Activated CD4-positive, alpha-beta T cell treated with anti-CD3 and anti-CD28 coated beads for 48 hours (primary cell): ENCODE measurements around the gene PLPPR4.
"Not testable (repeated sequence)": the region's sequence is repeated elsewhere in the genome, so short reads cannot be mapped to it uniquely, and the experiment has no call there.

Experiments used
- DNase-seq: peaks from one replicate; pipeline ENCODE4 v3.0.0-alpha.2; 2020

The PLPPR4 gene, protein sequence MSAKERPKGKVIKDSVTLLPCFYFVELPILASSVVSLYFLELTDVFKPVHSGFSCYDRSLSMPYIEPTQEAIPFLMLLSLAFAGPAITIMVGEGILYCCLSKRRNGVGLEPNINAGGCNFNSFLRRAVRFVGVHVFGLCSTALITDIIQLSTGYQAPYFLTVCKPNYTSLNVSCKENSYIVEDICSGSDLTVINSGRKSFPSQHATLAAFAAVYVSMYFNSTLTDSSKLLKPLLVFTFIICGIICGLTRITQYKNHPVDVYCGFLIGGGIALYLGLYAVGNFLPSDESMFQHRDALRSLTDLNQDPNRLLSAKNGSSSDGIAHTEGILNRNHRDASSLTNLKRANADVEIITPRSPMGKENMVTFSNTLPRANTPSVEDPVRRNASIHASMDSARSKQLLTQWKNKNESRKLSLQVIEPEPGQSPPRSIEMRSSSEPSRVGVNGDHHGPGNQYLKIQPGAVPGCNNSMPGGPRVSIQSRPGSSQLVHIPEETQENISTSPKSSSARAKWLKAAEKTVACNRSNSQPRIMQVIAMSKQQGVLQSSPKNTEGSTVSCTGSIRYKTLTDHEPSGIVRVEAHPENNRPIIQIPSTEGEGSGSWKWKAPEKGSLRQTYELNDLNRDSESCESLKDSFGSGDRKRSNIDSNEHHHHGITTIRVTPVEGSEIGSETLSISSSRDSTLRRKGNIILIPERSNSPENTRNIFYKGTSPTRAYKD

GRCh38 chr1:99264201-99265021 is at the start of gene PLPPR4:
Gene PLPPR4 (plus strand): TSS chr1:99264492. CDS start chr1:99264594, 102 bp downstream.
- DNase-seq = peak; percentile 25

- DNase-seq = no peak
Measured at GRCh38 chr1:99216956-99217355, 47.3 kb upstream of the PLPPR4 start.

GRCh38 chr1:99217599-99217998 is 46.7 kb upstream of the PLPPR4 start:
- no peak for DNase-seq

DNA sequence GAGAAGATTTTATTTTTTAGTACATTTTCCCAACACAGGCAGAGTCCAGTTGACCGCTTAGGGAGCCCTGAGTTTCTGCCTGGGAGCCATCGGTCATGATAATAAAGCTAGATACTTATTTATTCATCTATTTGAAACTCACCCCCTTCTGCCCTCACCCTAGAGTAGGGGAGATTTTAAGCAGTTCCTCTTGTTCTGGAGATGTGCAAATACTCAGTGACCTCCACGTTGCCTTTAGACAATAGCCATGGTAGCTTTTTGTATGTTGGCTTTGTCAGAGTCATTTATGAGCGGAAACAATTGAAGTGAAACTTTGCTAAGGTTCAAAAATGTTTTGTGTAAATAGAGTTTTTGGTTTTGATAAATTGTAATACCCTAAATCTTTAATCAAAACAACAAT is 45.7 kb upstream of the PLPPR4 start:
- DNase-seq = no peak

DNA sequence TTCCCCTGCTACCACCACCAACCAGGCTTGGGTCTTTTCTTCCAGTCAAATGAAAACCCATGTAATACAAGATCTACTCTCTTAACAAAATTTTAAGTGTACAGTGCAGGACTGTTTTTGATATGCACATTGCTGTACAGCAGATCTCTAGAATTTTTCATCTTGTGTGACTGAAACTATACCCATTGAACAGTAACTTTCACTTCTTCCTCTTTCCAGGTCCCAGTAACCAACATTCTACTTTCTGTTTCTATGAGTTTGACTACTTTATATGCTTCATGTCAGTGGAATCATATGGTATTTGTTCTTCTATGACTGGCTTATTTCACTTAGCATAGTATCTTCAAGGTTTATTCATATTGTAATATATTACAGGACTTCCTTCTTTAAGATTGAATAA is 45.3 kb upstream of the PLPPR4 start:
- no peak for DNase-seq

DNA sequence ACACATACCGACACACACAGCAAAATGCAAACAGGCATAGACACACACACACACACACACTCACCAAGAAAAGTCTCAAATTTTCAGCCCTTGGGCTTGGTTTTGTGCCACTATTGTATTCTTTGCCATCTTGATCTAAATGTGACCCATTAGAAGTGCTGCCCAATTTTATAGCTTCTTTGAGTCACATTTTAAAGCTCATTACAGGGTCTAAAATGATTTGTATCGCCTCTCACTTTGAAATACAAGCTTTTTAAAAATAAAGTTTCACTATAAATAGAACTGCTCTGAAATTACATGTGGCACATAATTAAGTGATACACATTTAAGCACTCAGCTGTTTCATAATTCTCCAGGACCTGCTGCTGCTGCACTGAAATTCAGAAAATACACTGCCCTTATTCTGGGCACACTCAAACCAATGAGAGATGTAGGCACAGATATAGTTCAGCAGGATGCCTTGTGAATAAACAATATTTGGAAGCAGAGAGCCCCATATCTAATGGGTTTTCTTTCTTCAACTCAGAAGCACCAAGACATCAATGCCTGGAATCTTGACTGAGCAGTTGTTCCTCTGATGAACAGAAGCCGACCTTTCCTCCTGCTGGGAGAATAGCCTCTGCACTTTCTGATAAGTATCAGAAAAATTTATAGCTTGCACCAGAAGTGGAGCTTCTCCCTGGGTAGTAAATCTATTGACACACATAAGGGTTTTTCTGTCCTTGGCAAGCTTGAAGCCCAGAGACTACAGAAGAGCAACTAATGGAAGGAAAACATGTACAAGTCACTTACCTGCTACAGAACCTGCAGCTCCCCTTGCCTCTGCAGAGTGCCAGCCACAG is 37.0 kb upstream of the PLPPR4 start:
- DNase-seq = no peak

DNA sequence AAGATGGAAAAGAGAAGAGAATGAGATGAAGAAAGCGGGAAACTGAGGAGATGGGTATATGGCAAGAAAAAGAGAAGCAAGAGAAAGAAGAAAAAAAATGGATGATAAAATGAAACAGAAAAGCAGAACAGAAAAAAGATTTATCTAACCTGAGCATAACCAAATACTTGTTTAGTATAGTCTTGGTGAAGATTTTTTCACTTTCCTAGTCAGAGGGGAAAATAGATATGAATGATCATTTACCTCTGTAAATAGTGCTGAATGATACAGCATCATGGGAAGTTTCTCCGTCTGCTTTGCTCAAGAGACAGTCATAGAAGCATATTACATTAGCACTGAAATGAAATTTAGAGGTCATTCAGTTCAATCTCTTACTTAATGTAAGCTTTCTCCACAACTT is 36.1 kb upstream of the PLPPR4 start:
- DNase-seq = no peak

DNA sequence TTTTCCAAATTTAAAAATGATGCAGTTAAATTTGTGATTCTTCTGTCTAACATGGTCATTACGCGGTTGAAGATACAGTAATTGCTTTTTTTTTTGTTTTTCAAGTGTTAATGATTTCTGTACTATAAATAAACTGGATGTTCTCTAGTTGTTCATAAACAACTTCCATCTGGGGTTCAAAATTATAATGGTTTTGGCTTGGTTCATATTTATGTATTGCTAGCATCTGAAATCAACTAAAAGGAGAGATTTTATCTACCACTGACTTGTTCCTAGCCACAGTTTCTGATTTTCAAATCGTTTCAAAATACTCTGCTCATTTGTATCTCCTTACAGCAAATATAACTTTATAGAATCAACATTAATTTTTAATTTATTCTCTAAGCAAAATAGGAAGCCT is 35.2 kb upstream of the PLPPR4 start:
- no peak for DNase-seq

DNA sequence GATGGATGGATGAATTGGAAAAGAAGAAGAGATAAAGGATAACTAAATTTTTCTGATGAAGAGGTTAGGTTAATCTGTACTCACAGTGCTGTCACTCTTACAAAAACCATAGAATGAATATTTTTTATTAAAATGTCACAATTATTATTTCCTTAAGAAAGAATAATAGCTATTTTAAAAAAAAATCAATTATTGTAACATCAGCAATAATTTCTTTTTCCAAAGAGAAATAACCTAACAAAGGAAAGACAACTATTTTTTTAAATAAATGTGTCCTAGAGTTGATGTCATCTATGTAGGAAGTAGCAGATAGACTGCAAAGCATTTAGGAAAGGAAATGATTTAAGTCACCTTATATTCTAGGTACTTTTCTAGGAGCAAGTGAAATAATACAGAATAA is 33.6 kb upstream of the PLPPR4 start:
- no peak for DNase-seq

GRCh38 chr1:99232172-99232571 is 32.1 kb upstream of the PLPPR4 start:
- DNase-seq = no peak

- no peak for DNase-seq
Measured at GRCh38 chr1:99233446-99233845, 30.8 kb upstream of the PLPPR4 start.

DNA sequence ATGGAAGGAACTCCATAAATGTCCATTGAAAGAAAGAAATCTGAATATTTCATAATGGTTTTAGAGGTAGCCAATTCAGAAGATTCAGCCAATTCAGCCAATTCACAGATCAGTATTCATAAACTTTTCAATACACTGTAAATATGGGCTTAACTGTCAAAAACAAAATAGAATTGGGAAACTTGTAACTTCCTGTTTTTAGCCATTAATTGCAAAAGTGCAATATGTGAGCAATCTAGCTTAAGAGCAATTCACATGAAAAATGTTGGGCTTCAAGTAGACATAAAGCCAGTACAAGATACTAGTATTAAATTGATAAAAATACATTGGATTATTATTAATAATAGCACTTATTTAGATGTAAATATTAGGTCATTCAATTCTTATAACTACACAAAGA is 27.5 kb upstream of the PLPPR4 start:
- no peak for DNase-seq

GRCh38 chr1:99239690-99240089 is 24.6 kb upstream of the PLPPR4 start:
- DNase-seq = no peak

DNA sequence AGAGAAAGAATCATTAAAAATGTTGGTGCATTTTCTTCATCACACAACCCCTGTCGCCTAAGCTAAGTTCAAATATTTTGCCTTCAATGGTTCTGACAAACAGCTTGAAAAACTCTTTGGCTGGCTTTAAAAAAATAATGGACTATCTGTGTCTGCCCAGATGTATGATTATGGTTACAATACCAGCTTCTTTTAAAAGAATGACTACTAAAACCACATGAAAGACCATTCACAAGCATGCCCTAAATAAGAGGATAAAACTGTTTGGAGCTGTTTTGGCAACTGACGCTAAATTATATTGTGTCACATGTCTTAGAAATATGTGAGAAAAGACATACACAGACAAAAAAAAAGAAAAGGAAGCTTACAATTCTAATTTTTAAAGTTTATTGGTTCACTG is 23.7 kb upstream of the PLPPR4 start:
- no peak for DNase-seq

DNA sequence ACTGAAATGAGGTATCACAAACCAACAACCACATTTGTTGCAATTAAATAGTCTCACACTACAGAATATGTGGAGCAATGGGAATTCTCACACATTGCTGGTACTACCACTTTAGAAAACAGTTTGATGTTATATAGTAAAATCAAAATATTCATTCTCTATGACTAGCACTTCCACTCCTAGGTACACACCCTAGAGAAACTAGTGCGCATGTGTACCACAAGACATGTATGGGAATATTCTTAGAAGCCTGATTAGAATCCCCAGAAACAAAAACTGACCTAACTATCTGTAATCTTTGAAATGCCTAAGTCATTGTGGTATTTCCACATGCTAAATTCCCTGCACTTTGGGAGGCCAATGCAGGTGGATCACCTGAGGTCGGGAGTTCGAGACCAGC is 18.1 kb upstream of the PLPPR4 start:
- no peak for DNase-seq

GRCh38 chr1:99247199-99247598 is 17.1 kb upstream of the PLPPR4 start:
- no peak for DNase-seq

- DNase-seq = no peak
Measured at GRCh38 chr1:99250728-99251127, 13.6 kb upstream of the PLPPR4 start.

GRCh38 chr1:99251308-99251707 is 13.0 kb upstream of the PLPPR4 start:
- no peak for DNase-seq

- no peak for DNase-seq
Measured at GRCh38 chr1:99252630-99253029, 11.7 kb upstream of the PLPPR4 start.

DNA sequence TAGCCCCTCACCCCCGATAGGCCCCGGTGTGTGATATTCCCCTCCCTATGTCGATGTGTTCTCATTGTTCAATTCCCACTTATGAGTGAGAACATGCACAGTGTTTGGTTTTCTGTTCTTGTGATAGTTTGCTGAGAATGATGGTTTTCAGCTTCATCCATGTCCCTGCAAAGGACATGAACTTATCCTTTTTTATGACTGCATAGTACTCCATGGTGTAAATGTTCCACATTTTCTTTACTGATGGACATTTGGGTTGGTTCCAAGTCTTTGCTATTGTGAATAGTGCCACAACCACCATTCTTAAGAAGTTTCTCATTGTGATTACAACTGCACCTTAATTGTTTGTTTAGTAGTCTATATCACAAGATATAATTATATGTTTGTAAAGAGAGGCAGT is 3.9 kb upstream of the PLPPR4 start:
- DNase-seq = not testable (repeated sequence)

GRCh38 chr1:99265124-99265523 is 832 bp downstream of the PLPPR4 start:
- no peak for DNase-seq

DNA sequence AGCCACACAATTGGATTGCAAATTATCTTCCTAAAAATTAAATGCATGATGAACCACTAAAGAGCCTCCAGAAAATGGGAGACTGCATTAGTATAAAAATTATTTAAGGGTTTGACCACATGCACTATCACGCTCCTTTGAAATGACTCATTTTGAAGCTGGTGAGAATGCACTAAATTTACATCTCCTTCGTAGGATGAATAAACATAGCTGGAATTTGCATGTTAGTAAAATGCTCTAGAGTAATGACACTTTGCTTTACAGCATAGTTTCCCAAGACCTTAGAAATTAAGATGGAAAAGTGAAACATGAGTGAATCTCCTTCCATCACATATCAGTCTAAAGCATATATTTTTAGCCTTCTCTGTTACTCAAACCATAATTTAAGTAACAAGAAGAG is 2.4 kb downstream of the PLPPR4 start:
- no peak for DNase-seq

GRCh38 chr1:99268021-99268420 is 3.7 kb downstream of the PLPPR4 start:
- DNase-seq = no peak
